Neural cell (in vitro differentiated cells): Measurements from ENCODE around the gene SYT13.

ENCODE experiments used
- CTCF ChIP-seq: fragments of 450-650 bp; IDR thresholded peaks from 2 replicates; pipeline ENCODE4 v1.5.1; 2014; ENCODE audit warnings: antibody characterized with exemption, mild to moderate bottlenecking, moderate library complexity; ENCODE audit not compliant: poor library complexity, severe bottlenecking
- EP300 ChIP-seq: fragments of 450-650 bp; conservative IDR thresholded peaks from 2 replicates; pipeline ENCODE4 v1.6.1; 2014; ENCODE audit warnings: antibody characterized with exemption, mild to moderate bottlenecking, moderate library complexity; ENCODE audit not compliant: poor library complexity, severe bottlenecking
- EZH2 ChIP-seq: fragments of 200-600, 300-800 bp; shearing (Covaris generic), sonication (generic); IDR thresholded peaks from 2 replicates; pipeline ENCODE4 v1.6.1; 2014; ENCODE audit warnings: antibody characterized with exemption, low read length, borderline replicate concordance, mild to moderate bottlenecking; ENCODE audit not compliant: insufficient read depth, poor library complexity, severe bottlenecking
- MXI1 ChIP-seq: fragments of 450-650 bp; conservative IDR thresholded peaks from 2 replicates; pipeline ENCODE4 v1.6.1; 2014; ENCODE audit warnings: antibody characterized with exemption, mild to moderate bottlenecking; ENCODE audit not compliant: poor library complexity, severe bottlenecking
- POLR2AphosphoS5 ChIP-seq: IDR thresholded peaks from 2 replicates; pipeline ENCODE4 v1.6.1; 2012
- RAD21 ChIP-seq: fragments of 450-650 bp; conservative IDR thresholded peaks from 2 replicates; pipeline ENCODE4 v1.6.1; 2014; ENCODE audit warnings: antibody characterized with exemption, mild to moderate bottlenecking, moderate library complexity

- no peak for TF ChIP-seq CTCF
- TF ChIP-seq POLR2AphosphoS5 = no peak
- no peak for TF ChIP-seq MXI1
- no peak for TF ChIP-seq RAD21
- TF ChIP-seq EZH2 = no peak
- TF ChIP-seq EP300 = no peak
Observed at GRCh38 chr11:45209000-45209879, 76.9 kb downstream of the SYT13 start.
